ENCODE data around the gene EML5.
A peak's percentile ranks its signal among the peaks of the same experiment; 100 is the strongest.

The EML5 gene

GRCh38 chr14:88613552-88614010 lies 179.2 kb downstream of the EML5 start:
- no peak for DNase-seq (ENCODE audit: insufficient read length)
- FAIRE-seq = peak; percentile 30
- TF ChIP-seq TAF1 (IDR thresholded peaks at IDR 0.05; ENCODE audit: borderline replicate concordance, low read depth, low read length) = no peak

- TF ChIP-seq TAF1 (IDR thresholded peaks at IDR 0.05; ENCODE audit: borderline replicate concordance, low read depth, low read length) (no peak), POLR2A (IDR thresholded peaks at IDR 0.05; ENCODE audit: low read depth, low read length) (no peak), POLR2AphosphoS5 (IDR thresholded peaks at IDR 0.05; ENCODE audit: low read depth, low read length) (no peak)
- no peak for DNase-seq (ENCODE audit: insufficient read length)
- no peak for FAIRE-seq
These were observed 179.8 kb downstream of the EML5 start for GRCh38 chr14:88612981-88613380.

- FAIRE-seq = no peak
- TF ChIP-seq POLR2AphosphoS5 (IDR thresholded peaks at IDR 0.05; ENCODE audit: low read depth, low read length) (no peak), TAF1 (IDR thresholded peaks at IDR 0.05; ENCODE audit: borderline replicate concordance, low read depth, low read length) (no peak), POLR2A (IDR thresholded peaks at IDR 0.05; ENCODE audit: low read depth, low read length) (no peak)
- no peak for DNase-seq (ENCODE audit: insufficient read length)
These were observed 180.9 kb downstream of the EML5 start for GRCh38 chr14:88611878-88612277.

DNA sequence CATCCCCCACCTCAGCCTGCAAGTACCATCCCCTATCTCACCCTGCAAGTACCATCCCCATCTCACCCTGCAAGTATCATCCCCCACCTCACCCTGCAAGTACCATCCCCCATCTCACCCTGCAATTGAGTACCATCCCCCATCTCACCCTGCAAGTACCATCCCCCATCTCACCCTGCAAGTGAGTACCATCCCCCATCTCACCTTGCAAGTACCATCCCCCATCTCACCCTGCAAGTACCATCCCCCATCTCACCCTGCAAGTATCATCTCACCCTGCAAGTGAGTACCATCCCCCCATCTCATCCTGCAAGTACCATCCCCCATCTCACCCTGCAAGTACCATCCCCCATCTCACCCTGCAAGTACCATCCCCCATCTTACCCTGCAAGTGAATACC lies 184.9 kb downstream of the EML5 start:
- DNase-seq (ENCODE audit: insufficient read length) (no peak), FAIRE-seq (no peak)
- TF ChIP-seq POLR2A (IDR thresholded peaks at IDR 0.05; ENCODE audit: low read depth, low read length) = no peak
- TF ChIP-seq POLR2AphosphoS5 (IDR thresholded peaks at IDR 0.05; ENCODE audit: low read depth, low read length) = no peak
- no peak for TF ChIP-seq TAF1 (IDR thresholded peaks at IDR 0.05; ENCODE audit: borderline replicate concordance, low read depth, low read length)

- FAIRE-seq (no peak), DNase-seq (ENCODE audit: insufficient read length) (no peak)
- no peak for TF ChIP-seq POLR2AphosphoS5 (IDR thresholded peaks at IDR 0.05; ENCODE audit: low read depth, low read length)
- no peak for TF ChIP-seq TAF1 (IDR thresholded peaks at IDR 0.05; ENCODE audit: borderline replicate concordance, low read depth, low read length)
- no peak for TF ChIP-seq POLR2A (IDR thresholded peaks at IDR 0.05; ENCODE audit: low read depth, low read length)
These were observed 187.2 kb downstream of the EML5 start for GRCh38 chr14:88605594-88605993.

- FAIRE-seq = no peak
- TF ChIP-seq POLR2A (IDR thresholded peaks at IDR 0.05; ENCODE audit: low read depth, low read length) (no peak), POLR2AphosphoS5 (IDR thresholded peaks at IDR 0.05; ENCODE audit: low read depth, low read length) (no peak), TAF1 (IDR thresholded peaks at IDR 0.05; ENCODE audit: borderline replicate concordance, low read depth, low read length) (no peak)
- DNase-seq (ENCODE audit: insufficient read length) = no peak
These were observed 188.5 kb downstream of the EML5 start for GRCh38 chr14:88604212-88604611.

DNA sequence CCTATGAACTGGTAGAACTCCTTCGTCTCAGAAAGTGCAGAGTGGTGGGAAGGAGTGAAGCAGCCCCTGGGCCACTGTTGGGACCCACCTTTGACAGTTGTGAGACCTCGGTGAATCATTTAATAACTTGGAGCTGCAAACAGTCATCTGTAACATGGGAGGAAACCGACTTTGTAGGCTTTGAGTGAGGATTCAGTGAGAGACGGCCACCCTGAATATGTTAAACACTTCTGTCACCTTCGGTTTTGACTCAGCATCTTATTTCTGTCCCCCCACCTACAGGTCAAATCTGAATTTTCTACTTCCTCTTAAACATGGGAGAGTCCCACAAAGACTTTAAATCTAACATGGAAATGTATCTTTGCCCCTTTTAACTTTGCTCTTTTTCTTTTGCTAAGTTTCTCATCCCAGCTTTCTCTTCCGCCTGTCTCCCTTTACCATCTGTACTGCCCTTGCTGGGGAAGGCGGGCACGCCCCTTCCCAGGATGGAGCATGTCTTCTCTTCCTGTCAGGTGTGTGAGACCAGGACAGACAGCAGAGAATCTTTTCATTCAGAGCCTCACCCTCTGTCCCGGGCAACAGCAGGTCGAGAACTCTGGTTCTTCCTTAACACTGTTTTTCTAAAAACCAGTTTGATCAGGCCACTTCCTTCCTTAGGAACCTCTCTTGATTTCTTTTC lies 192.9 kb downstream of the EML5 start:
- TF ChIP-seq POLR2A (IDR thresholded peaks at IDR 0.05; ENCODE audit: low read depth, low read length) (no peak; the same call in 1 of the 2 replicates), POLR2AphosphoS5 (IDR thresholded peaks at IDR 0.05; ENCODE audit: low read depth, low read length) (peak; percentile 52; the same call in 1 of the 2 replicates)
- FAIRE-seq (peak; percentile 92), DNase-seq (ENCODE audit: insufficient read length) (peak; percentile 14)

- TF ChIP-seq TAF1 (IDR thresholded peaks at IDR 0.05; ENCODE audit: borderline replicate concordance, low read depth, low read length) = no peak
- no peak for TF ChIP-seq POLR2AphosphoS5 (IDR thresholded peaks at IDR 0.05; ENCODE audit: low read depth, low read length)
- no peak for TF ChIP-seq POLR2A (IDR thresholded peaks at IDR 0.05; ENCODE audit: low read depth, low read length)
- no peak for FAIRE-seq
- no peak for DNase-seq (ENCODE audit: insufficient read length)
These were observed 193.4 kb downstream of the EML5 start for GRCh38 chr14:88599326-88599725.

DNA sequence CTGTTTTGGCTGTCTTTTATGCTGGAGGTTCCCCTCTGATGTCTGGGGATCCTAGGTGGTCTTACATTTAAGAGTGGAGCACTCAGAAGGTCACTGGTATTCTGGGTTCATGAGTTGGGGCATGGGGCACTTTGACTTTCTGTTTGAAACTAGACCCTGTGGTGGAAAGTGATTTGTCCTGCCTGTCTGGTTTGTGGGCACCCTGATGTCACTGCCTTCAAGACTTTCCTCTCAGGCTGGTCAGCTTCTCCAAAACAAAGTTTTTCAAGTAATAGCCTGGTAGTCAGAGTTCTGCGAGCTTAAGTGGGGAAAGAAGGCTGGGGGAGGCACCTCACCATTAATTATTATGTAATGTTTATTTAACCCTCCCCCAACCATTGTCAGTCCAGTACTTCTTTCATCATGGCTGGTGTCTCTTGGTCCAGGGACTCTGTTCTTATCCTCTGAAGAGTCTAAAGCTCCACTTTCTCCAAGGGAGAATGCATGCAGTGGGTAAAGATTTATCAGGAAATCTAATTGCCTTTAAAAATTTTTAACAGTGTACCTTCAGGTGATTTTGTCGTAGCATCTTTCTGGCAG lies 194.6 kb downstream of the EML5 start:
- no peak for FAIRE-seq
- TF ChIP-seq POLR2AphosphoS5 (IDR thresholded peaks at IDR 0.05; ENCODE audit: low read depth, low read length) (no peak), POLR2A (IDR thresholded peaks at IDR 0.05; ENCODE audit: low read depth, low read length) (no peak), TAF1 (IDR thresholded peaks at IDR 0.05; ENCODE audit: borderline replicate concordance, low read depth, low read length) (no peak)
- DNase-seq (ENCODE audit: insufficient read length) = no peak

DNA sequence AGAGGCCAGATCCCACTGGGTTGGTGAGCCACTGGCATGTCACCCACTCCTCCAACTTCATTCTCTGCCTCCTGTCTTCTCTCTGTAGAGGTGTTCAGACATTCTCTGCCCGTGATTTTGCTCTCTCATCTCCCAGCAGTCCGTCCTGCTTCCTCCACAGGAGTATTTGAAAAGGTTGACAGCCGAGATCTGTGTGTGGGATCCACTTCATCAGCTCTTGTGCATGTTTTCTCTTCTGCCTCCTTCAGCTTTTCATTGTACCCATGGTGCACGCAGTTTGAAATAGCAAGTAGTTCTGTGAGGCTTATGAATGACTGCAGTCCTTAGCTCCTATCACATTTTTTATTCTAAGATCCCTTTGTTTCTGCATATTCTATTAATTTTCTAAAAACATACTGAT lies 195.2 kb downstream of the EML5 start:
- DNase-seq (ENCODE audit: insufficient read length) (no peak), FAIRE-seq (peak; percentile 36)
- TF ChIP-seq POLR2A (IDR thresholded peaks at IDR 0.05; ENCODE audit: low read depth, low read length) (no peak), TAF1 (IDR thresholded peaks at IDR 0.05; ENCODE audit: borderline replicate concordance, low read depth, low read length) (no peak), POLR2AphosphoS5 (IDR thresholded peaks at IDR 0.05; ENCODE audit: low read depth, low read length) (no peak)

DNA sequence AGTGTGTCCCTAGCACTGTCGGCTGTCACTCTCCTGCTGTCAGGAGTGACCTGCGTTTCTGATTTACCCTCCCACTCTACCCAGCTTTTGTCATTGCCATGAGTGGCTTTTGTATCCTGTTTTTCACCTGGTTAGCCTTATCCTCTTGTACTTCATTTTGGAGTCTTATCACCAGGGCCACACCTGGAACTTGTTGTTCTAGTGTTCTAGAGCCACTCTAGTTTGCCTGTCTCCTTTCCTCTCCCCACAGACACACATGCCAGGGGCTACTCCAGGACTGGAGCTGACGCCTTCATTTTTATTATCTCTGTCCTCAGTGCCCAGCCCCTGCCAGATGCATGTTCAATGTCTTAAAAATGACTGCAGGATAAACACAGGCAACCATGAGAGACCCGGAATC lies 195.7 kb downstream of the EML5 start:
- no peak for DNase-seq (ENCODE audit: insufficient read length)
- no peak for FAIRE-seq

GRCh38 chr14:88592031-88592430 lies 200.7 kb downstream of the EML5 start:
- no peak for TF ChIP-seq TAF1 (IDR thresholded peaks at IDR 0.05; ENCODE audit: borderline replicate concordance, low read depth, low read length)
- TF ChIP-seq POLR2A (IDR thresholded peaks at IDR 0.05; ENCODE audit: low read depth, low read length) = no peak
- no peak for TF ChIP-seq POLR2AphosphoS5 (IDR thresholded peaks at IDR 0.05; ENCODE audit: low read depth, low read length)
- FAIRE-seq (no peak), DNase-seq (ENCODE audit: insufficient read length) (no peak)

More for the DNA sequence above, 195.7 kb downstream of the EML5 start:
- no peak for TF ChIP-seq POLR2A (IDR thresholded peaks at IDR 0.05; ENCODE audit: low read depth, low read length)
- TF ChIP-seq POLR2AphosphoS5 (IDR thresholded peaks at IDR 0.05; ENCODE audit: low read depth, low read length) = no peak
- TF ChIP-seq TAF1 (IDR thresholded peaks at IDR 0.05; ENCODE audit: borderline replicate concordance, low read depth, low read length) = no peak

All from GM12892 (cell line).